GM18498 (cell line): ENCODE measurements around the gene RO60.

Experiments
- ATAC-seq: cut with Tn5 transposase; IDR thresholded peaks from one replicate; pipeline ENCODE4 v1.9.1; 2021; ENCODE audit warnings: mild to moderate bottlenecking, moderate library complexity; ENCODE audit not compliant: unreplicated experiment

Gene RO60

GRCh38 chr1:193104907-193105820 is 45.8 kb downstream of the RO60 start, which contains the start of gene GLRX2:
GLRX2 (minus strand) TSS chr1:193105414; CDS start chr1:193105382, 32 bp downstream.
- ATAC-seq, result peak; percentile 93

GRCh38 chr1:193105821-193106177 is 46.4 kb downstream of the RO60 start:
- no peak for ATAC-seq

GRCh38 chr1:193108471-193108870 is 49.1 kb downstream of the RO60 start:
- no peak for ATAC-seq
